Tibial nerve (tissue), 4 donors: ENCODE results near the gene LRFN2. TPM values are rescaled to one million over a fixed set of nuclear protein-coding genes. Genes with fewer than 3 reads are reported as not detected.

Experiments
- DNase-seq, 2 donors: peaks; one replicate each; pipeline ENCODE4 v3.0.0-alpha.2; 2019; ENCODE audit warnings: low spot score in 2 of 2
- H3K27ac ChIP-seq, 4 donors: fragments of 200-600 bp; sonication (generic) in 3 of 4; one replicate each; pipeline ENCODE4 v1.5.1; 2017 to 2019; ENCODE audit warnings: mild to moderate bottlenecking in 1 of 4
- H3K27me3 ChIP-seq, 2 donors: fragments of 200-600 bp; sonication (generic) in 1 of 2; one replicate each; pipeline versions ENCODE4 v1.5.1 to v1.6.0; 2017 to 2019
- H3K36me3 ChIP-seq, 3 donors: fragments of 200-600 bp; sonication (generic); one replicate each; pipeline ENCODE4 v1.5.1; 2018 to 2019
- H3K4me1 ChIP-seq, 4 donors: fragments of 200-600 bp; sonication (generic) in 3 of 4; one replicate each; pipeline ENCODE4 v1.5.1; 2017 to 2019
- H3K4me3 ChIP-seq, 4 donors: fragments of 200-600 bp; sonication (generic) in 3 of 4; one replicate each; pipeline ENCODE4 v1.5.1; 2017 to 2019; ENCODE audit warnings: mild to moderate bottlenecking in 1 of 4, moderate library complexity in 1 of 4
- H3K9me3 ChIP-seq, 4 donors: fragments of 200-600 bp; sonication (generic) in 3 of 4; one replicate each; pipeline ENCODE4 v1.5.1; 2017 to 2019
- CTCF ChIP-seq, 5 experiments: fragments of 200-600 bp in 3 of 5; fragments of 450-650 bp in 2 of 5; sonication (generic) in 3 of 5; IDR thresholded peaks; one replicate each; pipeline ENCODE4 v1.5.1; 2016 to 2019; ENCODE audit warnings: antibody characterized with exemption in 5 of 5, mild to moderate bottlenecking in 3 of 5, moderate library complexity in 2 of 5
- EP300 ChIP-seq, 2 donors: sonication (generic); formaldehyde crosslinking; IDR thresholded peaks; one replicate each; pipeline ENCODE4 v1.6.1; 2017; ENCODE audit warnings: antibody characterized with exemption in 2 of 2, mild to moderate bottlenecking in 1 of 2
- POLR2A ChIP-seq, 2 donors: fragments of 450-650 bp; IDR thresholded peaks; one replicate each; pipeline ENCODE4 v1.6.1; 2017; ENCODE audit warnings: antibody characterized with exemption in 2 of 2, mild to moderate bottlenecking in 2 of 2, moderate library complexity in 2 of 2
- WGBS, 2 donors: methylation state at CpG; one replicate each; pipeline ENCODE4 v1.1.5; 2018; 5-methylcytosine and 5-hydroxymethylcytosine counted together
- total RNA-seq, 4 donors: library from RNA; depleted of rRNA; stranded (reverse); fragments of >200 nt; gene quantifications; one replicate each; pipeline ENCODE4 v1.1.0, GENCODE V29; 2016

The LRFN2 gene
- total RNA-seq, 4 donors from 2014 or later = not detected

DNA sequence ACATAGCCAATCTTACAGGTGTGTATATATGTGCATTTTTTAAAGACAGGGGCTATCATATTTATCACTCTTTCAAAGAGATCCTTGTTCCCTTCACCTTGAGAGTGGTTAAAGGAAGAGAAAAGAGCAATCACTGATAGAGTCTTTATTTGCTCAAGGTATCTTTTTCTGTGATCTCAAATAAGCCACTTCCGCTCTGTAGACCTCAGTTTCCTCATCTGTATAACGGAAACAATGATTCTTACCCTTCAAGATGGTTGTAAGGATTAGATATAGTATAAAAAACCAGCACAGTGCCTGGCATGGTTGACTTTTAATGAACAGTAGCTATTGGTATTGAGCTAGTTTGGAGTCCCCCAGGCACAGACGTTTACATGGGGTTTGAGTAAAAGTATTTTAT is 10.1 kb upstream of the LRFN2 start:
- no peaks in the 10 kb centered on the region for H3K36me3 ChIP-seq
- peaks cover 0 to 46% of the 10 kb centered on the region in 2 donors for H3K27me3 ChIP-seq
- no peak overlapping the region for H3K27ac ChIP-seq
- no peak overlapping the region for H3K4me3 ChIP-seq
- no peaks in the 10 kb centered on the region for H3K9me3 ChIP-seq
- 80 to 81% methylated on average over 3 of the region's 3 CpGs for WGBS, 2 donors
- no peak for DNase-seq
- H3K4me1 ChIP-seq = no peaks in the 10 kb centered on the region
- TF ChIP-seq CTCF (IDR thresholded peaks at IDR 0.05) = no peak
- no peak for TF ChIP-seq POLR2A (IDR thresholded peaks at IDR 0.05)
- TF ChIP-seq EP300 (IDR thresholded peaks at IDR 0.05) = no peak

DNA sequence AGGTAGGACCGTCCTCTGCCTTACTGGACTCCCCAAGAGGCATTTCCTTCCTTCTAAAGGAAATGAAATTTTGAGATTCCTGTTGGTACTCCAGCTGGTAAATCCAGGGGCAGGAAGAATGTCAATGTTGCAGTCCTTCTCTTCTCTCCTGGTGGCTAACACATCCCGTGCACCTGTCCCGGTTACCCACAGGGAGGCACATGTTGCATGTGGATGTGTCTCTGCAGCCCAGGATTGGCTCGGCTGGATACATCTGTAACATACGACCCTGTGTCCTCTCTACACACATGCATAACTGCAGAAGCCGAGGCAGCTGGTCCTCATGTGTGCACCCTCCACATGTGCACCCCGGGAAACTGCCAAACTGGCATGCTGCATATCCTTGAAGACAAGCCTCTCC is 1.3 kb upstream of the LRFN2 start:
- WGBS, 2 donors = 72% methylated on average over 7 of the region's 7 CpGs
- no peaks in the 10 kb centered on the region for H3K36me3 ChIP-seq
- peaks cover 0 to 25% (median 17%) of the 10 kb centered on the region in 4 donors for H3K4me1 ChIP-seq
- no peak overlapping the region for H3K4me3 ChIP-seq
- H3K27me3 ChIP-seq = peaks cover 0 to 59% of the 10 kb centered on the region in 2 donors
- no peak overlapping the region for H3K27ac ChIP-seq
- no peak for TF ChIP-seq EP300 (IDR thresholded peaks at IDR 0.05)
- no peak for TF ChIP-seq CTCF (IDR thresholded peaks at IDR 0.05)
- TF ChIP-seq POLR2A (IDR thresholded peaks at IDR 0.05) = no peak
- no peak for DNase-seq
- peaks cover 0 to 4% (median 0%) of the 10 kb centered on the region in 4 donors for H3K9me3 ChIP-seq

DNA sequence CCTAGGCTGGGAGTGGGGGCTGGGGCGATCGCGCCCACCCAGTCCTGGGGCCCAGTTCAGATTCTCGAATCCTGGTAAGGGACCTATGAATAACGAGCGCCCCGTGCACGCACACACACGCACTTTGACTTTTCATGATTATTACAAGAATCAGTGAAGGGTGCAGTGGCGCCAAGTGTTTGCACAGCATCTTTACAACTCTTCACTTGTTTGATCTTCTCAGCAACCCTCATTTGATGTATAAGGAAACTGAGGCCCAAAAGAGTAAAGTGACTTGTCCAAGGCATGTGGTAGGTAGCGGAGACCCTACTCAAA is 863 bp upstream of the LRFN2 start:
- 15 to 17% methylated on average over 11 of the region's 11 CpGs for WGBS, 2 donors
- no peak for DNase-seq
- H3K27ac ChIP-seq = no peak overlapping the region
- TF ChIP-seq POLR2A (IDR thresholded peaks at IDR 0.05) = no peak
- TF ChIP-seq CTCF (IDR thresholded peaks at IDR 0.05) = no peak
- no peak for TF ChIP-seq EP300 (IDR thresholded peaks at IDR 0.05)
- H3K4me1 ChIP-seq = peaks cover 0 to 25% (median 17%) of the 10 kb centered on the region in 4 donors
- H3K4me3 ChIP-seq = peak overlapping the region in 3 of 4 donors; percentile 23 to 54 (median 44)
- peaks cover 0 to 4% (median 0%) of the 10 kb centered on the region in 4 donors for H3K9me3 ChIP-seq
- H3K36me3 ChIP-seq = no peaks in the 10 kb centered on the region
- H3K27me3 ChIP-seq = peaks cover 0 to 59% of the 10 kb centered on the region in 2 donors

DNA sequence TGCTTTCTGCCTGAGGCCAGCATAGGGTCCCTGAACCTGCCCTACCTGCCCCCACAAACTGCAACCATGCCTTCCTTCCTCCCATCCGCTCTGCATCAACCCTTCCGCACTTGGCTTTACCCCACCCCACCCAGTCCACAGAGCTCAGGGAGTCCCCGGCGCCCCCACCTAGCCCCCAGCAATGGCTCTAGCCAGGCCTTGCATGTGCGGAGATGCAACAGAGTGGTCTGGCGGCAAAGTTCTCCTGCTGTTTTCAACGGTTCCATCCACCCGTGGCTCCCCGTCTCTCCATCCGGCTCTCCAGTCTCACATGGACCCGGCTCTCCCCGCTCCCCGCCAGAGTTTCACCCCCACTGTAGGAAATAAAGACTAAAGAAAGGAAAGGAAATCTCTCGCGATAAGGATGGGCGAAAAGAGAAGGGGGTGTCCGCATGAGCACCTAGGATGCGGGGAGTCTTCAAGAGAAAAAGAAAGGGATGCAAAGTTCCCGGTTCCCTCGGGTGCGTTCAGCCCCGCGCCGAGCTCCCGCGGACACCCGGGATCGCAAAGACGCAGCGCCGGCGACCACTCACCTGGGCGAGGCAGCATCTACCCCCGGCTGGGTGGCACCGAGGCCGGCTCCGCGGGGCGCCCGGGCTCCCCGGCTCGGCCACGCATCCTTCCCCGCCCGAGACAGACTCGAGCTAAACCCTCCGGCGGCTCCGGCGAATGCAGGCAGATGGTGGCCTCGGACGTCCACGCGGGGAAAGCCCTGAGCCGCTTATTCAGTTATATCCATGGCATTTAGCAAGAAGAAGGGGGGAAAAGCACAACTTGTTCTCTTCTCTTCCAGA is 579 bp downstream of the LRFN2 start:
- Histone ChIP-seq H3K4me3 (peak overlapping the region; percentile 23 to 58 (median 49)), H3K4me1 (peaks cover 0 to 25% (median 17%) of the 10 kb centered on the region in 4 donors), H3K27ac (no peak overlapping the region), H3K36me3 (no peaks in the 10 kb centered on the region), H3K9me3 (peaks cover 0 to 4% (median 0%) of the 10 kb centered on the region in 4 donors), H3K27me3 (peaks cover 0 to 59% of the 10 kb centered on the region in 2 donors)
- TF ChIP-seq EP300 (IDR thresholded peaks at IDR 0.05) (no peak), POLR2A (IDR thresholded peaks at IDR 0.05) (peak in 1 of 2 donors; percentile 1), CTCF (IDR thresholded peaks at IDR 0.05) (no peak)
- WGBS, 2 donors = 2 to 5% methylated on average over 55 of the region's 55 CpGs
- DNase-seq = no peak

DNA sequence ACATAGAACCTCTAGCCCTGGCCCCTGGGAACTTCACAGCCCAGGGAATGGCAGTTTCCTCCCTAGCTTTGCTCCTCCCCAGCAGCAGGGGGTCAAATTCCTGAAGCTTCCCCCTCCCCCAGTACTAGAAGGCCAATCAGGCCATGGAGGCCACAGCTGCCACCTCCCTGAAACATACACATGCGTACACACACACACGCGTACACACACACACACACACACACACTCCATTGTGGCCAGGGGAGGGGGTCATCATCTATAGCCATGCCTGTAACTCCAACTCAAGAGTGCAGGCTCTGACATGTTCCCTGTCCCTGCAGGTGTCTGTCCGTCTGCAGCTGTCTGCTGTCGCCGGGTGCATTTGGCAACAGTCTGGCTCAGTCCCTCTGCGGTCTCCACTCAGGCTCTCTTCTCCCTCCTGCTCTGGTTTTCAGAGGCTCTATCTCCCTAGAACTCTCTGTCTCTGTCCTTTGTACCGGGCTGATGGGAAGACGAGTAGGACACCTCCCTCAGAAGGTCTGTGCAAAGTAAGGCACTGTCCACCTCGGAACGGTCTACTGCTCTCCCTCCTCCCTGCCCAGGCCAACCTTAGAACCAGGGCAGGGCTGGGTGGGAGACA is 1.4 kb downstream of the LRFN2 start:
- 35 to 45% methylated on average over 11 of the region's 11 CpGs for WGBS, 2 donors
- no peak for DNase-seq
- peaks cover 0 to 25% (median 17%) of the 10 kb centered on the region in 4 donors for H3K4me1 ChIP-seq
- H3K36me3 ChIP-seq = no peaks in the 10 kb centered on the region
- H3K27ac ChIP-seq = no peak overlapping the region
- H3K4me3 ChIP-seq = no peak overlapping the region
- no peaks in the 10 kb centered on the region for H3K9me3 ChIP-seq
- TF ChIP-seq EP300 (IDR thresholded peaks at IDR 0.05) (no peak), POLR2A (IDR thresholded peaks at IDR 0.05) (no peak), CTCF (IDR thresholded peaks at IDR 0.05) (no peak)
- H3K27me3 ChIP-seq = peaks cover 0 to 59% of the 10 kb centered on the region in 2 donors
